GM21786 (cell line): ENCODE data around the gene RAET1G.
"Not testable (repeated sequence)": the region's sequence is repeated elsewhere in the genome, so short reads cannot be mapped to it uniquely, and the experiment has no call there.

Source experiments
- ATAC-seq: cut with Tn5 transposase; IDR thresholded peaks from one replicate; pipeline ENCODE4 v1.9.1; 2021; ENCODE audit not compliant: unreplicated experiment

Gene RAET1G

DNA sequence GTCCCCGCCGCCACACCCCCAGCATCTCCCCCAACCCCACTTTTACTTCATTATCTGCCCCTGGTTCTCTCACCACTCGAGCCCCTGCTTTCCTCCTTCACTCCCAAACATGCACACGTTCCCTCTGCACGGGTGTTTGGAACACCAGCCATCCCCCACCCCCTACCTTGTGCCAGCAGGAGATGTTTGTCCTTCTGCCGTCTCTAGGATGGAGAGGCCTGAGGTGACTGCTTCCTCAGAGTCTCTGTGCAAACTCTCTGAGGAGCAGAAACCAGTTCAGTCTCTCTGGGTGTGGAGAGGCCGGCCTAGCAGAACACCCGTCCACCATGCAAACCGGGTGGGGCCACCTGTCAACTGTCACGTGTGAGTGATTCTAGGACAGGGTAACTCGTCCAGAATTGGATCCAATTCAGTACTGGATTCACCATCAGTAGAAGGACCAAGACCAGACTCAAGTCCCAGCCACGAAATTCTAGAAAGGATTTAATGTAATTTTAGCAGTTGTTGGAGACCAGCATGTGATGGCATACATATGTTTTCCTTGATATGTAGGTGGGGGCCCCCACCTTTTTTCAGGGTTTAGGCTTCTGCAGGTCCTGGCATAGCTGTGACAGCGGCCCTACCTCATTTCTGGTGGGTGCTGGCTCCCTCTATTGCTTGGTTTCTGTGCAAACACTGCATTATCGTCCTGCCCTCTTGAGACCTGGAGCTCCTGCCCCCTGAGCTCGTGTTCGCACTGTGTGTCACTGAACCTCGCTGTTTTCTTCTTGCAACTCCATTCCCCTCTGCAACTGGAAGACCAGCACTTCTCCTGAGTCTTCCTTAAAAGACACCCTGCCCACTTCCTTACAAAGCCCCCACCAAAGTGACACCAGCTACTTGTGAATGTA is 24.8 kb downstream of the RAET1G start, which contains the start of gene RAET1E:
Gene RAET1E (minus strand): TSS at position 259 of the 890 bp plus-strand sequence. CDS start 7,212 bp downstream, outside the sequence.
- no peak for ATAC-seq

- no peak for ATAC-seq
These were observed 25.8 kb downstream of the RAET1G start for GRCh38 chr6:149897015-149897697.

DNA sequence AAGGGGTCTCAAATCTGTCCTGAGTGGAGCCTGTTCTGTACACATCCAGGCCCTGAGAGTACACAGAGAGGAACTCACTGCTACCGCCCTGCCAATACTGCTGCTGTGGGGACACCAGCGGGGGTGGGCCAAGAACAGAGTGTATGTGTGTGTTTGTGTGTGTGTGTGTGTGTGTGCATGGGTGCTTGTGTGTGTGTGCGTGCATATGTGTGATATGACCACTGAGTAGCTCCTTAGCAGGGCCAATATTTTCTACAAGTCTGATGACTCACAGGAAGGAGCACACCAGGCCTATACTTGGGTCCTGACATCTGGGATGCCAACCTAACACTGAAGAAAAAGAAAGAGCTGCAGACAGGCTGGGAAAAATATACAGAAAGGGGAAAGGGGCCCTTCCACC is 26.4 kb downstream of the RAET1G start:
- ATAC-seq: no peak

DNA sequence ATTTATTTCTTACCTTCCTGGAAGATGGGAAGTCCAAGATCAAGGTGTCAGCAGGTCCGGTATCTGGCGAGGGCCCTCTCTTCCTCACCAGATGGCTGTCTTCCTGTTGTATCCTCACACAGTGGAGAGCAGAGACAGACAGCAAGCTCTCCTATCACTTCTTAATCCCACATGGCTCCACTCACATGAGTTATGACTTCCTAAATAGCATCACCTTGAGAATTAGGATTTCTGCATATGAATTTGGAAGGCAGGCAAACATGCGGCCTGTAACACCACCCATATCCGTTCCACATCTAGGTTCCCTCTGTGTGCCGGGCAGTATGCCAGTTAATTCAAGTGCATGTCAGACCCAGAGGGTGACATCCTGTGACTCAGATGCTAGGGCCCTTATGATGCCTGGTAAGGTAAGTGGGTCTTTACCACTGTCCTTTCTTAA is 27.1 kb downstream of the RAET1G start:
- ATAC-seq: no peak

- ATAC-seq: no peak
These were observed 27.8 kb downstream of the RAET1G start for GRCh38 chr6:149895048-149895590.

- not testable (repeated sequence) for ATAC-seq
These were observed 31.1 kb downstream of the RAET1G start for GRCh38 chr6:149891864-149892263.

- ATAC-seq: no peak
These were observed 31.7 kb downstream of the RAET1G start for GRCh38 chr6:149891259-149891658.

DNA sequence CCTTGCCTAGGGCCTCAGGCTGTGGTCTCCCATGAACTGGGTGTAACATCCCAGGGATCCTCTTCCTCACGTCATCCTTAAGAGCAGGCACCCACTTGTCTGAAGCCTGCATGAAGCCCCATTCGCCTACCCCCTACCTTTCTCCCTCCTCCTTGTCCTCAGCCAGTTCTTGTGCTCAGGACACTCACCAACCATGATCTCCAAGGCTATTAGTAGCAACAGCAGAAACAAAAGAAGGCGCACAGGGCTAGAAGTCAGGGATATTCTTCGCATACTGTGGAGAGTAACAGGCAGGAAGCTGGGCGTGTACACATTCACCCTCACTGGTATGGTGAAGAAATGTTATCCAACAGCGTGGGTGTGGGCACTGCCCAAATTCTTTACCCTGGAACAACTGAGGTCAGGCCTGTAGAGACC is 32.3 kb downstream of the RAET1G start:
- no peak for ATAC-seq

- no peak for ATAC-seq
These were observed 33.6 kb downstream of the RAET1G start for GRCh38 chr6:149889326-149889725.

- no peak for ATAC-seq
These were observed 34.3 kb downstream of the RAET1G start for GRCh38 chr6:149888659-149889058.

- no peak for ATAC-seq
These were observed 34.8 kb downstream of the RAET1G start for GRCh38 chr6:149888093-149888492.

- ATAC-seq: no peak
These were observed 35.6 kb downstream of the RAET1G start for GRCh38 chr6:149887343-149887742.

- ATAC-seq: no peak
These were observed 37.0 kb downstream of the RAET1G start for GRCh38 chr6:149885888-149886287.

DNA sequence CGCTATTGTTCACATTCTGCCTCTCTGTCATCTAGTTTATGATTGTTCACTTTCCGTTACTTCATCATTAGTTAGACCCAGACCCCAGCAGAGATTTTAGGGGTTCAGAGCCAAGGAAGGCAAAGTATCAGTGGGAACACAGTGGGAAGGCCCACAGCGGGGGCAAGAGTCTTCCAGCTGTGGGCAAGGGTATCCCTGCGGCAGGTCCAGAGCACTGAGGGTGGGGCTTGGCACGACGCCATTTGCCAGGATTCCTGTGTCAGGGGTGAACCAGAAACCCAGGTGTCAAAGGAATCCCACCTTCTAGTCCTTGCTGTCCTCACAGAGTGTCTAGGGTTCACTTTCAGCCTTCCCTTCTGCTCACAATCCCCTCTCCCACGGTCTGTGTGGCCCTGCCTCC is 38.3 kb downstream of the RAET1G start:
- ATAC-seq: no peak

DNA sequence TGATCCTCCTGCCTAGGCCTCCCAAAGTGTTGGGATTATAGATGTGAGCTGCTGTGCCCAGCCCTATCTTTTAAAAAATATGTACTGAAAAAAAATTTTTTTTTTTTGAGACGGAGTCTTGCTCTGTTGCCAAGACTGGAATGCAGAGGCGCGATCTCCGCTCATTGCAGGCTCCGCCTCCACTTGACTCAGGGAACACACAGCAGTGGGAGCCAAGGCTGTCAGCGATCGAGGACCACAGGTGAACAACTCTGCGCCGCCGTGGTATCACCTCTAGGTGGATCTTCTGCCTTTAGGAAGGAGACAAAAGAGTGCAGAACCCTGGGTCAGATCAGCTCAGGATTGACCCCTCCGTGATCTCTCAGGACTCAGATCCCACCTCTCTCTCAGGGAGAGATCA is 38.7 kb downstream of the RAET1G start:
- no peak for ATAC-seq

- ATAC-seq: no peak
These were observed 41.1 kb downstream of the RAET1G start for GRCh38 chr6:149881860-149882259.

GRCh38 chr6:149881066-149881766 is 41.7 kb downstream of the RAET1G start:
- ATAC-seq: no peak

GRCh38 chr6:149877659-149878058 is 45.3 kb downstream of the RAET1G start:
- no peak for ATAC-seq

DNA sequence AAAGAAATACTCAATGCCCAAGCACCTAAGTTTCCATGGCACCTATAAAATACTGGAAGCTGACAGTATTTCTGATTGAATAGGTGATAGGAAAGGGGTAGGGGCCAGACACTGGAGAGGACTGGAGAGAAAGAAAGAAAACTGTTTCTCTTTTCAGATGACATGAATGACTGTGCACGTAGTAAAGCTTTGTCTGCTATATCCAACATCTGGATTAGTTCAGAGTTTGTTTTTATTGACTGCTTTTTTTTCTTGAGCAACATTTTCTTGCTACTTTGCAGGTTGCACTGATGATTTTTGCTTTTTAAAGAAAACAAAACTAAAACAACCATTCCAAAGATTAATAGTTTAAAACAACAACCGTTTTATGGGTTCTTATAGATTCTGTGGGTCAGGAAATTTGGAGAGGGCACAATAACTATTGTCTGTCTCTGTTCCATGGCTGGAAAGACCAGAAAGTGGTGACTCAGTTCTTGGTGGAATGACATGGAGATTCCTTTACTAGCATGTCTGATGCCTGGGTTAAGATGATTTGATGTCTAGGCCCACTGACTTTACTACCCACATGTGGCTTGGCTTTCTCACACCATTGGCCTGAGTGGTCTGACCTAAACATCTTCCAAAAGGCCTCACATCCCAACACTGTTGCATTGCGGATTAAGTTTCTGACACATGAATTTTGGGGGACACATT is 46.5 kb downstream of the RAET1G start:
- ATAC-seq: no peak

- no peak for ATAC-seq
These were observed 50.7 kb downstream of the RAET1G start for GRCh38 chr6:149872233-149872632.

GRCh38 chr6:149871182-149871581 is 51.7 kb downstream of the RAET1G start:
- no peak for ATAC-seq
